Neural crest cell (in vitro differentiated cells): ENCODE results near the gene JPH3. TPM values are rescaled to one million over a fixed set of nuclear protein-coding genes. Genes with fewer than 3 reads are reported as not detected.

Experiments used
- total RNA-seq: library from RNA; stranded (reverse); gene quantifications from 2 replicates; pipeline ENCODE4 v1.2.1, GENCODE V29; 2021

JPH3 gene
- total RNA-seq, 1 donor from 2014 or later: 9.1 TPM

Other genes with a start within 250 kb of the JPH3 start
- gene FBXO31, start 218.7 kb upstream of the JPH3 start, total RNA-seq: 19.4 and 23.7 TPM in 2 replicates
- 37.9 and 40.7 TPM in 2 replicates for gene MAP1LC3B, start 210.2 kb upstream of the JPH3 start, total RNA-seq
- 45.5 and 46.9 TPM in 2 replicates for gene ZCCHC14, start 109.5 kb upstream of the JPH3 start, total RNA-seq
- gene KLHDC4, start 163.5 kb downstream of the JPH3 start, total RNA-seq: 55.4 and 57.0 TPM in 2 replicates